GM21360 (cell line): ENCODE measurements around the gene VWA1.
A peak's percentile ranks its signal among the peaks of the same experiment; 100 is the strongest.
"Not testable (repeated sequence)": the region's sequence is repeated elsewhere in the genome, so short reads cannot be mapped to it uniquely, and the experiment has no call there.

Experiments used
- ATAC-seq: cut with Tn5 transposase; IDR thresholded peaks from one replicate; pipeline ENCODE4 v1.9.1; 2021; ENCODE audit warnings: mild to moderate bottlenecking, moderate library complexity; ENCODE audit not compliant: unreplicated experiment

The VWA1 gene

GRCh38 chr1:1434824-1435105, 725 bp upstream of the VWA1 start:
- no peak for ATAC-seq

- no peak for ATAC-seq
Measured at GRCh38 chr1:1435911-1436629, 580 bp downstream of the VWA1 start.

- ATAC-seq: no peak
Measured at GRCh38 chr1:1436630-1437032, 1.1 kb downstream of the VWA1 start.

- ATAC-seq: no peak
Measured at GRCh38 chr1:1437033-1437903, 1.8 kb downstream of the VWA1 start.

- ATAC-seq: no peak
Measured at GRCh38 chr1:1437904-1438376, 2.5 kb downstream of the VWA1 start.

- ATAC-seq: no peak
Measured at GRCh38 chr1:1438531-1439381, 3.3 kb downstream of the VWA1 start.

GRCh38 chr1:1439546-1440261, 4.2 kb downstream of the VWA1 start:
- no peak for ATAC-seq

GRCh38 chr1:1440262-1441001, 4.9 kb downstream of the VWA1 start:
- ATAC-seq: no peak

GRCh38 chr1:1441002-1441888, 5.8 kb downstream of the VWA1 start:
- peak; percentile 54 for ATAC-seq

GRCh38 chr1:1442069-1442770, 6.7 kb downstream of the VWA1 start:
- ATAC-seq: no peak

GRCh38 chr1:1446631-1447030, 11.1 kb downstream of the VWA1 start:
- ATAC-seq: not testable (repeated sequence)

- ATAC-seq: no peak
Measured at GRCh38 chr1:1449099-1449739, 13.7 kb downstream of the VWA1 start, which contains the start of gene ATAD3C. ATAD3C (plus strand) TSS chr1:1449689; CDS start chr1:1450684, 995 bp downstream.

- not testable (repeated sequence) for ATAC-seq
Measured at GRCh38 chr1:1450616-1451015, 15.1 kb downstream of the VWA1 start.

- no peak for ATAC-seq
Measured at GRCh38 chr1:1451696-1452364, 16.3 kb downstream of the VWA1 start.

- ATAC-seq: not testable (repeated sequence)
Measured at GRCh38 chr1:1452365-1452739, 16.9 kb downstream of the VWA1 start.

- no peak for ATAC-seq
Measured at GRCh38 chr1:1452882-1453281, 17.4 kb downstream of the VWA1 start.
